Kidney tubule cell (primary cell): ENCODE data around the gene KIAA1217.
"Not testable (repeated sequence)": the region's sequence is repeated elsewhere in the genome, so short reads cannot be mapped to it uniquely, and the experiment has no call there.

Experiments
- DNase-seq: peaks from one replicate; pipeline ENCODE4 v3.0.0-alpha.2; 2018; ENCODE audit warnings: low spot score

Gene KIAA1217

GRCh38 chr10:24288581-24288980 is 79.6 kb downstream of the KIAA1217 start:
- no peak for DNase-seq

- no peak for DNase-seq
Observed at GRCh38 chr10:24289235-24289634, 80.3 kb downstream of the KIAA1217 start.

- DNase-seq = no peak
Observed at GRCh38 chr10:24292304-24293293, 83.7 kb downstream of the KIAA1217 start.

GRCh38 chr10:24299578-24300260 is 90.8 kb downstream of the KIAA1217 start:
- DNase-seq = peak; percentile 30

- DNase-seq = no peak
Observed at GRCh38 chr10:24303522-24304310, 94.8 kb downstream of the KIAA1217 start.

- DNase-seq = no peak
Observed at GRCh38 chr10:24305551-24306506, 96.9 kb downstream of the KIAA1217 start.

GRCh38 chr10:24306507-24306875 is 97.6 kb downstream of the KIAA1217 start:
- no peak for DNase-seq

- peak; percentile 36 for DNase-seq
Observed at GRCh38 chr10:24307116-24307515, 98.2 kb downstream of the KIAA1217 start.

- no peak for DNase-seq
Observed at GRCh38 chr10:24307696-24308485, 99.0 kb downstream of the KIAA1217 start.

GRCh38 chr10:24310104-24310503 is 101.2 kb downstream of the KIAA1217 start:
- peak; percentile 14 for DNase-seq

- no peak for DNase-seq
Observed at GRCh38 chr10:24311888-24312287, 103.0 kb downstream of the KIAA1217 start.

GRCh38 chr10:24313283-24313682 is 104.3 kb downstream of the KIAA1217 start:
- DNase-seq = no peak

- DNase-seq = no peak
Observed at GRCh38 chr10:24315211-24315610, 106.3 kb downstream of the KIAA1217 start.

GRCh38 chr10:24318517-24318916 is 109.6 kb downstream of the KIAA1217 start:
- peak; percentile 76 for DNase-seq

GRCh38 chr10:24320373-24320772 is 111.4 kb downstream of the KIAA1217 start:
- DNase-seq = no peak

GRCh38 chr10:24324651-24325050 is 115.7 kb downstream of the KIAA1217 start:
- DNase-seq = no peak

GRCh38 chr10:24331457-24331856 is 122.5 kb downstream of the KIAA1217 start:
- peak; percentile 83 for DNase-seq

- DNase-seq = no peak
Observed at GRCh38 chr10:24333736-24334135, 124.8 kb downstream of the KIAA1217 start.

- DNase-seq = no peak
Observed at GRCh38 chr10:24334279-24334939, 125.5 kb downstream of the KIAA1217 start.

- not testable (repeated sequence) for DNase-seq
Observed at GRCh38 chr10:24337723-24338122, 128.8 kb downstream of the KIAA1217 start.
